Measurements from ENCODE around the gene IL36A. TPM values are rescaled to one million over a fixed set of nuclear protein-coding genes. Genes with fewer than 3 reads are reported as not detected.

Gene IL36A
- total and polyA plus RNA-seq, 9 of the 15 experiments (the other 6 are each of a cell fraction or from before 2014, with no cell fraction given): not detected

DNA sequence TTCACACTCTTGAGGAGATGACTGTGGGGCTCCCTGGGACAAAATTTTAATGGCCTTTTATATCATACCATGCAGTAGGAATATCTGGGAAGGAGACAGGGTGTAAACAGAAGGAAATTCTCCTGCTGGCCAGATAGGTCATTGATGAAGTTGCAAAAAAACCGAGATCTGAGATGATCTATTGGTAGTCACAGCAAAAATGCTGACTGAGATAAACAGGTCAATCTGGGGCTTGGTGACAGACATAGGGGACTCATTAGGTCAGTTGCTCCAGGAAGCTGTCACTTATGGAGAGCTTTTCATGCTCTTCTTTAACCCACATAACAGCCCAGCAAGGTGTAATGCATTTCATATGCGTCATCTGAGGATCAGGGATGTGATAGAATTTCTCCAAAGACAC, 2.6 kb upstream of the IL36A start:
- TF ChIP-seq ZNF316 (IDR thresholded peaks at IDR 0.05) (peak; percentile 74), C11orf30 (IDR thresholded peaks at IDR 0.05; ENCODE audit: low read depth) (peak; percentile 59; the same call in 1 of the 2 replicates), CEBPG (CRISPR knock-in tag; IDR thresholded peaks at IDR 0.05) (no peak), CEBPG (tag; conservative IDR thresholded peaks at IDR 0.05 in 1 of 2, IDR thresholded peaks at IDR 0.05 in 1 of 2) (no peak), BHLHE40 (IDR thresholded peaks at IDR 0.05; ENCODE audit: low read length) (no peak), MAFF (IDR thresholded peaks at IDR 0.05; ENCODE audit: low read length) (peak; percentile 50), MAFK (IDR thresholded peaks at IDR 0.05; ENCODE audit: low read length) (peak; percentile 46; the same call in 1 of the 2 replicates), MAFG (tag; conservative IDR thresholded peaks at IDR 0.05) (peak; percentile 34; the same call in 1 of the 2 replicates)
- TF ChIP-seq, protein P1, sequence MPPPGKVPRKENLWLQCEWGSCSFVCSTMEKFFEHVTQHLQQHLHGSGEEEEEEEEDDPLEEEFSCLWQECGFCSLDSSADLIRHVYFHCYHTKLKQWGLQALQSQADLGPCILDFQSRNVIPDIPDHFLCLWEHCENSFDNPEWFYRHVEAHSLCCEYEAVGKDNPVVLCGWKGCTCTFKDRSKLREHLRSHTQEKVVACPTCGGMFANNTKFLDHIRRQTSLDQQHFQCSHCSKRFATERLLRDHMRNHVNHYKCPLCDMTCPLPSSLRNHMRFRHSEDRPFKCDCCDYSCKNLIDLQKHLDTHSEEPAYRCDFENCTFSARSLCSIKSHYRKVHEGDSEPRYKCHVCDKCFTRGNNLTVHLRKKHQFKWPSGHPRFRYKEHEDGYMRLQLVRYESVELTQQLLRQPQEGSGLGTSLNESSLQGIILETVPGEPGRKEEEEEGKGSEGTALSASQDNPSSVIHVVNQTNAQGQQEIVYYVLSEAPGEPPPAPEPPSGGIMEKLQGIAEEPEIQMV (tag; conservative IDR thresholded peaks at IDR 0.05; ENCODE audit: low read depth): no peak
- no peak overlapping the region for H2AFZ ChIP-seq (ENCODE audit: low read depth, low read length)
- no peaks in the 10 kb centered on the region for H3K9me1 ChIP-seq (ENCODE audit: control insufficient read depth, insufficient read depth, low read length)
- H3K9ac ChIP-seq (ENCODE audit: insufficient read depth in 1 of 2, low read depth in 2 of 2, low read length in 2 of 2): no peak overlapping the region
- H3K4me2 ChIP-seq (ENCODE audit: insufficient read depth, low read length): no peak overlapping the region
- H3K4me1 ChIP-seq (replicated peaks in 1 of 2; ENCODE audit: control insufficient read depth in 2 of 2, insufficient read depth in 2 of 2, low read length in 2 of 2): no peaks in the 10 kb centered on the region
- CTCF ChIA-PET (ENCODE audit: low intra/inter-chr PET ratio): no interaction called here
- FAIRE-seq: no peak
- H3K27ac ChIP-seq (ENCODE audit: extremely low read depth, low read depth, low read length): no peak overlapping the region
- no peaks in the 10 kb centered on the region for H3K36me3 ChIP-seq (ENCODE audit: control insufficient read depth, insufficient read depth, low read length)
- H3K4me3 ChIP-seq: no peak overlapping the region
- H3K9me3 ChIP-seq (replicated peaks; ENCODE audit: control insufficient read depth, insufficient read depth, low read depth, low read length): peaks cover 10% of the 10 kb centered on the region
- POLR2A ChIA-PET: interaction anchor here (0.7 kb wide), 1 partner anchor 16 kb away, joined by 3 read pairs; no protein-coding TSS in a partner anchor
- WGBS (ENCODE audit: insufficient coverage, low coverage, missing lambda C conversion rate): 7% methylated on average over 2 of the region's 2 CpGs
- no TSS peak for BruUV-seq (replicated peaks)
- in situ Hi-C loops (cut with MboI) (no loop called here), intact Hi-C loops (cut with micrococcal nuclease) (no loop called here)
- DNase-seq (ENCODE audit: extremely low read depth in 1 of 4, low spot score in 3 of 4): no peak
- no peaks in the 10 kb centered on the region for H4K20me1 ChIP-seq (replicated peaks; ENCODE audit: control insufficient read depth, insufficient read depth, low read length)
- no peaks in the 10 kb centered on the region for H3K79me2 ChIP-seq (ENCODE audit: control insufficient read depth, insufficient read depth, low read length)
- no peaks in the 10 kb centered on the region for H3K27me3 ChIP-seq (ENCODE audit: control insufficient read depth in 2 of 2, insufficient read depth in 2 of 2, low read length in 2 of 2)
- no peak for ATAC-seq
